Progenitor cell of endocrine pancreas (in vitro differentiated cells): ENCODE measurements around the gene WDR41. TPM values are rescaled to one million over a fixed set of nuclear protein-coding genes. Genes with fewer than 3 reads are reported as not detected.
"Not testable (repeated sequence)": the region's sequence is repeated elsewhere in the genome, so short reads cannot be mapped to it uniquely, and the experiment has no call there.

Source experiments
- DNase-seq: peaks from one replicate; pipeline ENCODE4 v3.0.0; 2021; ENCODE audit warnings: low spot score; ENCODE audit not compliant: unreplicated experiment
- H3K27ac Mint-ChIP-seq: 2 replicates; pipeline ENCODE4 v1.8.0; 2021; ENCODE audit warnings: mild to moderate bottlenecking, moderate library complexity, mixed read lengths
- H3K27me3 Mint-ChIP-seq: 2 replicates; pipeline ENCODE4 v1.8.0; 2021; ENCODE audit warnings: mixed read lengths
- H3K36me3 Mint-ChIP-seq: 2 replicates; pipeline ENCODE4 v1.8.0; 2022; ENCODE audit warnings: mixed read lengths; ENCODE audit not compliant: insufficient read depth
- H3K4me1 Mint-ChIP-seq: 2 replicates; pipeline ENCODE4 v1.8.0; 2021; ENCODE audit warnings: low read depth, mixed read lengths
- H3K4me3 Mint-ChIP-seq: 2 replicates; pipeline ENCODE4 v1.8.0; 2021; ENCODE audit warnings: low read depth, mild to moderate bottlenecking, moderate library complexity, mixed read lengths
- H3K9me3 Mint-ChIP-seq: 2 replicates; pipeline ENCODE4 v1.8.0; 2021; ENCODE audit warnings: low read depth, mixed read lengths
- total RNA-seq: library from RNA; stranded (reverse); gene quantifications from 2 replicates; pipeline ENCODE4 v1.2.1, GENCODE V29; 2021
- TF ChIP-seq, protein P1 (sequence below): fragments of 200-600 bp; sonication (generic); IDR thresholded peaks from one replicate; pipeline ENCODE4 v1.5.0; 2021; ENCODE audit warnings: antibody characterized with exemption, mild to moderate bottlenecking; ENCODE audit not compliant: unreplicated experiment

WDR41 gene
- total RNA-seq, 1 donor from 2014 or later: 56.3 TPM

GRCh38 chr5:77486344-77486962 is 5.7 kb downstream of the WDR41 start:
- Mint-ChIP-seq H3K4me1 (peaks cover 8% of the 10 kb centered on the region), H3K36me3 (peaks cover 20% of the 10 kb centered on the region), H3K27ac (no peak overlapping the region), H3K4me3 (no peak overlapping the region), H3K27me3 (no peaks in the 10 kb centered on the region), H3K9me3 (no peaks in the 10 kb centered on the region)
- TF ChIP-seq, protein P1, sequence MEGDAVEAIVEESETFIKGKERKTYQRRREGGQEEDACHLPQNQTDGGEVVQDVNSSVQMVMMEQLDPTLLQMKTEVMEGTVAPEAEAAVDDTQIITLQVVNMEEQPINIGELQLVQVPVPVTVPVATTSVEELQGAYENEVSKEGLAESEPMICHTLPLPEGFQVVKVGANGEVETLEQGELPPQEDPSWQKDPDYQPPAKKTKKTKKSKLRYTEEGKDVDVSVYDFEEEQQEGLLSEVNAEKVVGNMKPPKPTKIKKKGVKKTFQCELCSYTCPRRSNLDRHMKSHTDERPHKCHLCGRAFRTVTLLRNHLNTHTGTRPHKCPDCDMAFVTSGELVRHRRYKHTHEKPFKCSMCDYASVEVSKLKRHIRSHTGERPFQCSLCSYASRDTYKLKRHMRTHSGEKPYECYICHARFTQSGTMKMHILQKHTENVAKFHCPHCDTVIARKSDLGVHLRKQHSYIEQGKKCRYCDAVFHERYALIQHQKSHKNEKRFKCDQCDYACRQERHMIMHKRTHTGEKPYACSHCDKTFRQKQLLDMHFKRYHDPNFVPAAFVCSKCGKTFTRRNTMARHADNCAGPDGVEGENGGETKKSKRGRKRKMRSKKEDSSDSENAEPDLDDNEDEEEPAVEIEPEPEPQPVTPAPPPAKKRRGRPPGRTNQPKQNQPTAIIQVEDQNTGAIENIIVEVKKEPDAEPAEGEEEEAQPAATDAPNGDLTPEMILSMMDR: no peak
- no peak for DNase-seq

- no peak for DNase-seq
- Mint-ChIP-seq H3K27me3 (no peaks in the 10 kb centered on the region), H3K36me3 (peaks cover 29% of the 10 kb centered on the region), H3K4me1 (no peaks in the 10 kb centered on the region), H3K9me3 (no peaks in the 10 kb centered on the region), H3K27ac (no peak overlapping the region), H3K4me3 (no peak overlapping the region)
- TF ChIP-seq, protein P1: no peak
Observed at GRCh38 chr5:77483682-77484081, 8.4 kb downstream of the WDR41 start.

- H3K9me3 Mint-ChIP-seq: peaks cover 19% of the 10 kb centered on the region
- H3K4me1 Mint-ChIP-seq, DNase-seq, H3K27me3 Mint-ChIP-seq, H3K4me3 Mint-ChIP-seq, H3K27ac Mint-ChIP-seq: not testable (repeated sequence)
- peaks cover 41% of the 10 kb centered on the region for H3K36me3 Mint-ChIP-seq
Observed at GRCh38 chr5:77475041-77475440, 17.1 kb downstream of the WDR41 start.

DNA sequence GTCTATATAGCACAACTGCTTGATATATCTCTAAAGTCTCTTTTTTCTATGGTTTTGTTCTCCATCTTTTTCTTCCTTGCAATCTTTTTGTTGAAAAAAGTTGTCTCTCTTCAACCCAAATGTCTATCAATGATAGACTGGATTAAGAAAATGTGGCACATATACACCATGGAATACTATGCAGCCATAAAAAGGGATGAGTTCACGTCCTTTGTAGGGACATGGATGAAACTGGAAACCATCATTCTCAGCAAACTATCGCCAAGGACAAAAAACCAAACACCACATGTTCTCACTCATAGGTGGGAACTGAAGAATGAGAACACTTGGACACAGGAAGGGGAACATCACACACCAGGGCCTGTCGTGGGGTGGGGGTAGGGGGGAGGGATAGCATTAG is 23.2 kb downstream of the WDR41 start:
- Mint-ChIP-seq H3K4me1 (peaks cover 13% of the 10 kb centered on the region), H3K9me3 (peaks cover 13% of the 10 kb centered on the region), H3K36me3 (peaks cover 37% of the 10 kb centered on the region)
- not testable (repeated sequence) for H3K4me3 Mint-ChIP-seq, H3K27ac Mint-ChIP-seq, DNase-seq, H3K27me3 Mint-ChIP-seq

DNA sequence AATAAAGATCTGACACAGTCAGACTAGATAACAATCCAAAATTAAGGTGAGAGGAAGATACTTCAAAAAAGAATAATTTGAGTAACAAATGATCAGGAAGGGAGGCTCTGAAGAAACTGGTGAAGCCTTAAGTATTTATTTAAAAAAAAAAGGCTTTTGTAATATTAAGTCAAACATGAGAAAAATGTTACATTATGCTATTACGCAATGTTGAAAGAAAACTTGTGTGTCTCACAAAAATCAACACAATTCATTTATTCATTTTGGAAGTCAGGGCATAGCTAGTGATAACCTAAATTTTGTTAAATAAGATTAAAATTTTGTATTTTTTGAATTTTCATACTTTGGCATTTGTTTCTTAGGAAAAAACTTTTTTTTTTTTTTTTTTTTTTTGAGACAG is 28.2 kb downstream of the WDR41 start:
- Mint-ChIP-seq H3K4me1 (peaks cover 13% of the 10 kb centered on the region), H3K27ac (no peak overlapping the region), H3K9me3 (no peaks in the 10 kb centered on the region), H3K36me3 (peaks cover 11% of the 10 kb centered on the region), H3K27me3 (no peaks in the 10 kb centered on the region), H3K4me3 (no peak overlapping the region)
- TF ChIP-seq, protein P1: no peak
- DNase-seq: no peak

- H3K4me3 Mint-ChIP-seq: no peak overlapping the region
- peaks cover 10% of the 10 kb centered on the region for H3K4me1 Mint-ChIP-seq
- no peak overlapping the region for H3K27ac Mint-ChIP-seq
- H3K36me3 Mint-ChIP-seq: peaks cover 4% of the 10 kb centered on the region
- H3K9me3 Mint-ChIP-seq: no peaks in the 10 kb centered on the region
- H3K27me3 Mint-ChIP-seq: no peaks in the 10 kb centered on the region
- no peak for DNase-seq
- TF ChIP-seq, protein P1: no peak
Observed at GRCh38 chr5:77461287-77461686, 30.8 kb downstream of the WDR41 start.
